PC-9 (cell line): ENCODE data around the gene GRIK3.

ENCODE experiments used
- EZH2 ChIP-seq: fragments of 200-600 bp; sonication (generic); IDR thresholded peaks from 2 replicates; pipeline ENCODE4 v1.8.0; 2017; ENCODE audit warnings: antibody characterized with exemption, low read depth
- TF ChIP-seq, protein P1 (sequence below): fragments of 200-600 bp; sonication (generic); conservative IDR thresholded peaks from 2 replicates; pipeline ENCODE4 v1.6.1; 2017; ENCODE audit warnings: mixed run types, antibody characterized with exemption, mild to moderate bottlenecking, moderate library complexity

DNA sequence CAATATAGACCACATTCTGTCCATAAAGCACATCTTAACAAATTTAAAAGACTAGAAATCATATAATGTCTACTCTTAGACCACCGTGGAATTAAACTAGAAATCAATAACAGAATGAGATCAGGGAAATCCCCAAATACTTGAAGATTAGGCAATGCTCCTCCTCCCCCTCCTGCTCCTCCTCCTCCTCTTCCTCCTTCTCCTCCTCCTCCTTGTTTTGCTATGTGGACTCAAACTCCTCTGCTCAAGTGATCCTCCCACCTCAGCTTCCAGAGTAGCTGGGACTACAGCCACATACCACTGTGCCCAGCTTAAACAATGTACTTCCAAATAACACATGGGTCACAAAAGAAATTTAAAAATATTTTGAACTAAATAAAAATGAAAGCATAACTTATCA is 134.2 kb downstream of the GRIK3 start:
- TF ChIP-seq EZH2: no peak
- TF ChIP-seq, protein P1, sequence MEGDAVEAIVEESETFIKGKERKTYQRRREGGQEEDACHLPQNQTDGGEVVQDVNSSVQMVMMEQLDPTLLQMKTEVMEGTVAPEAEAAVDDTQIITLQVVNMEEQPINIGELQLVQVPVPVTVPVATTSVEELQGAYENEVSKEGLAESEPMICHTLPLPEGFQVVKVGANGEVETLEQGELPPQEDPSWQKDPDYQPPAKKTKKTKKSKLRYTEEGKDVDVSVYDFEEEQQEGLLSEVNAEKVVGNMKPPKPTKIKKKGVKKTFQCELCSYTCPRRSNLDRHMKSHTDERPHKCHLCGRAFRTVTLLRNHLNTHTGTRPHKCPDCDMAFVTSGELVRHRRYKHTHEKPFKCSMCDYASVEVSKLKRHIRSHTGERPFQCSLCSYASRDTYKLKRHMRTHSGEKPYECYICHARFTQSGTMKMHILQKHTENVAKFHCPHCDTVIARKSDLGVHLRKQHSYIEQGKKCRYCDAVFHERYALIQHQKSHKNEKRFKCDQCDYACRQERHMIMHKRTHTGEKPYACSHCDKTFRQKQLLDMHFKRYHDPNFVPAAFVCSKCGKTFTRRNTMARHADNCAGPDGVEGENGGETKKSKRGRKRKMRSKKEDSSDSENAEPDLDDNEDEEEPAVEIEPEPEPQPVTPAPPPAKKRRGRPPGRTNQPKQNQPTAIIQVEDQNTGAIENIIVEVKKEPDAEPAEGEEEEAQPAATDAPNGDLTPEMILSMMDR: no peak
